GM12878 (cell line): Measurements from ENCODE around the gene C5AR1. TPM values are rescaled to one million over a fixed set of nuclear protein-coding genes. Genes with fewer than 3 reads are reported as not detected.

Experiments used
- BHLHE40 ChIP-seq, 2 experiments: fragments of 450-650 bp in 1 of 2; IDR thresholded peaks; 2 replicates each; pipeline ENCODE4 v1.6.1; 2011 to 2017; ENCODE audit warnings: low read depth in 2 of 2, borderline replicate concordance in 1 of 2, improper control_type of control experiment in 1 of 2, low read length in 1 of 2, mild to moderate bottlenecking in 1 of 2
- CEBPB ChIP-seq, 2 experiments: fragments of 150-350 bp in 1 of 2; IDR thresholded peaks; 2 replicates each; pipeline ENCODE4 v1.6.1; 2012 to 2014; ENCODE audit warnings: low read depth in 2 of 2, low read length in 2 of 2, borderline replicate concordance in 1 of 2, inconsistent platforms in 1 of 2
- CHD2 ChIP-seq: IDR thresholded peaks from 2 replicates; pipeline ENCODE4 v1.6.1; 2011; ENCODE audit warnings: low read depth, low read length, improper control_type of control experiment, borderline replicate concordance
- CTCF ChIP-seq, 3 experiments: IDR thresholded peaks in 2 of 3; conservative IDR thresholded peaks in 1 of 3; 2 replicates each; pipeline ENCODE4 v1.5.1; 2011; ENCODE audit warnings: low read depth in 3 of 3, low read length in 3 of 3, mild to moderate bottlenecking in 3 of 3, control low read depth in 2 of 3, moderate library complexity in 2 of 3, inconsistent platforms in 1 of 3, mixed read lengths in 1 of 3; ENCODE audit not compliant: control insufficient read depth in 2 of 3, insufficient read depth in 1 of 3; ENCODE audit errors: extremely low read depth in 1 of 3
- GATAD2B ChIP-seq: fragments of 450-650 bp; conservative IDR thresholded peaks from 2 replicates; pipeline ENCODE4 v1.6.1; 2017; ENCODE audit warnings: low read depth, mild to moderate bottlenecking, moderate library complexity
- IRF4 ChIP-seq: IDR thresholded peaks from 2 replicates; pipeline ENCODE4 v1.6.1; 2011; ENCODE audit warnings: low read depth, low read length
- MAX ChIP-seq: IDR thresholded peaks from 2 replicates; pipeline ENCODE4 v1.6.1; 2012; ENCODE audit warnings: low read depth, low read length, improper control_type of control experiment
- NR2F1 ChIP-seq: fragments of 450-650 bp; conservative IDR thresholded peaks from 2 replicates; pipeline ENCODE4 v1.6.1; 2017; ENCODE audit warnings: mild to moderate bottlenecking
- RB1 ChIP-seq: fragments of 450-650 bp; formaldehyde crosslinking; IDR thresholded peaks from 2 replicates; pipeline ENCODE4 v1.6.1; 2017; ENCODE audit warnings: mild to moderate bottlenecking, borderline replicate concordance
- SKIL ChIP-seq: fragments of 450-650 bp; IDR thresholded peaks from 2 replicates; pipeline ENCODE4 v1.6.1; 2017; ENCODE audit warnings: mild to moderate bottlenecking, low read depth, inconsistent platforms; ENCODE audit not compliant: poor library complexity, severe bottlenecking
- SMARCA5 ChIP-seq: fragments of 450-650 bp; IDR thresholded peaks from 2 replicates; pipeline ENCODE4 v1.6.1; 2017; ENCODE audit warnings: mild to moderate bottlenecking
- SMC3 ChIP-seq: IDR thresholded peaks from 2 replicates; pipeline ENCODE4 v1.6.1; 2011; ENCODE audit warnings: low read length, improper control_type of control experiment, borderline replicate concordance
- SP1 ChIP-seq: IDR thresholded peaks from one replicate; pipeline ENCODE4 v1.6.1; 2011; ENCODE audit warnings: low read depth, low read length
- ZBTB40 ChIP-seq: fragments of 450-650 bp; IDR thresholded peaks from 2 replicates; pipeline ENCODE4 v1.6.1; 2016; ENCODE audit warnings: mild to moderate bottlenecking, moderate library complexity, borderline replicate concordance
- ZNF592 ChIP-seq: fragments of 450-650 bp; IDR thresholded peaks from 2 replicates; pipeline ENCODE4 v1.6.1; 2017; ENCODE audit warnings: mild to moderate bottlenecking, moderate library complexity
- polyA plus RNA-seq, 11 experiments: library from polyadenylated mRNA; depleted of rRNA in 4 of 11; unstranded in 6 of 11; stranded (reverse) in 5 of 11; fragments of >200 nt; fragmentation: Nextera tagmentation in 4 of 11; fragmentation: Illumina TruSeq in 1 of 11; extraction: Ambion mirVana in 4 of 11; extraction: Trizol in 1 of 11; gene quantifications; 1 replicate in 1 of 11; 2 replicates in 10 of 11; pipeline versions ENCODE4 v1.2.1 to v1.2.3, GENCODE V29; 2011 to 2016; ENCODE audit warnings: inconsistent platforms in 2 of 11, missing spikeins in 2 of 11, low read depth in 1 of 11
- total RNA-seq, 4 experiments: library from RNA; depleted of rRNA in 3 of 4; stranded (reverse); fragments of >200 nt in 3 of 4; fragmentation: Illumina TruSeq in 1 of 4; extraction: Trizol in 1 of 4; gene quantifications; 2 replicates each; pipeline versions ENCODE4 v1.2.1 to v1.2.3, GENCODE V29; 2013 to 2021

C5AR1 gene
- total and polyA plus RNA-seq, 10 of the 15 experiments (the other 5 are each of a cell fraction or from before 2014, with no cell fraction given) = 0.04 to 1.5 (median 0.18) TPM

- TF ChIP-seq ZNF592 = peak; percentile 29; the same call in 1 of the 2 replicates
- TF ChIP-seq GATAD2B = peak; percentile 47; the same call in 1 of the 2 replicates
- no peak for TF ChIP-seq SP1
- TF ChIP-seq SKIL = peak; percentile 18
- peak; percentile 77 to 97 (median 97) for TF ChIP-seq CTCF (IDR thresholded peaks at IDR 0.05 in 2 of 3, conservative IDR thresholded peaks at IDR 0.05 in 1 of 3; ENCODE audit: control insufficient read depth in 2 of 3, extremely low read depth in 1 of 3, insufficient read depth in 1 of 3, low read depth in 3 of 3, low read length in 3 of 3)
- peak; percentile 24; the same call in 1 of the 2 replicates for TF ChIP-seq CHD2
- no peak for TF ChIP-seq CEBPB (IDR thresholded peaks at IDR 0.05; ENCODE audit: borderline replicate concordance in 1 of 2, low read depth in 2 of 2, low read length in 2 of 2)
- no peak for TF ChIP-seq IRF4
- TF ChIP-seq SMC3 = peak; percentile 32; the same call in 1 of the 2 replicates
- TF ChIP-seq SMARCA5 = peak; percentile 63; the same call in 1 of the 2 replicates
- 0 out of 2 replicates have a peak, but pooled peaks have one; percentile 41 for TF ChIP-seq MAX
- peak; percentile 45; the same call in 1 of the 2 replicates for TF ChIP-seq NR2F1
- no peak for TF ChIP-seq ZBTB40
- peak; percentile 60 to 68; a peak in 3 of 4 replicates for TF ChIP-seq BHLHE40 (IDR thresholded peaks at IDR 0.05; ENCODE audit: borderline replicate concordance in 1 of 2, low read depth in 2 of 2, low read length in 1 of 2)
- TF ChIP-seq RB1 = peak; percentile 51; the same call in 1 of the 2 replicates
Observed at GRCh38 chr19:47305309-47305751, 4.3 kb upstream of the C5AR1 start (continued).
